K562 (cell line): ENCODE results near the gene TPM4. TPM values are rescaled to one million over a fixed set of nuclear protein-coding genes. Genes with fewer than 3 reads are reported as not detected.

Experiments
- ARNT ChIP-seq, 2 experiments: fragments of 450-650 bp; IDR thresholded peaks; 2 replicates each; pipeline ENCODE4 v1.6.1; 2016; ENCODE audit warnings: mild to moderate bottlenecking in 1 of 2
- CHD4 ChIP-seq: fragments of 200-600 bp; sonication (generic); IDR thresholded peaks from 3 replicates; pipeline ENCODE4 v1.6.1; 2012; ENCODE audit warnings: low read depth, mild to moderate bottlenecking, mixed read lengths, low read length, inconsistent platforms; ENCODE audit not compliant: insufficient read depth, insufficient replicate concordance, poor library complexity, severe bottlenecking
- COPS2 ChIP-seq: fragments of 450-650 bp; conservative IDR thresholded peaks from 2 replicates; pipeline ENCODE4 v1.6.1; 2016; ENCODE audit warnings: mild to moderate bottlenecking, moderate library complexity
- CREM ChIP-seq: IDR thresholded peaks from 2 replicates; pipeline ENCODE4 v1.6.1; 2014; ENCODE audit warnings: antibody characterized with exemption, low read depth
- CTCF ChIP-seq, 3 experiments: IDR thresholded peaks in 2 of 3; conservative IDR thresholded peaks in 1 of 3; 2 replicates each; pipeline ENCODE4 v1.5.1; 2011 to 2012; ENCODE audit warnings: low read length in 3 of 3, mild to moderate bottlenecking in 3 of 3, control low read depth in 2 of 3, improper control_type of control experiment in 1 of 3, inconsistent platforms in 1 of 3, low read depth in 1 of 3, mixed read lengths in 1 of 3, moderate library complexity in 1 of 3; ENCODE audit not compliant: insufficient read depth in 2 of 3
- DEAF1 ChIP-seq: fragments of 450-650 bp; formaldehyde crosslinking; IDR thresholded peaks from 2 replicates; pipeline ENCODE4 v1.4.0; 2020; ENCODE audit warnings: mild to moderate bottlenecking, moderate library complexity
- KAT7 ChIP-seq: sonication (generic); formaldehyde crosslinking; IDR thresholded peaks from 2 replicates; pipeline ENCODE4 v1.8.0; 2022; ENCODE audit warnings: missing genetic modification reagents, mild to moderate bottlenecking, borderline replicate concordance
- MEIS2 ChIP-seq: fragments of 450-650 bp; IDR thresholded peaks from 2 replicates; pipeline ENCODE4 v1.6.1; 2014; ENCODE audit warnings: mild to moderate bottlenecking; ENCODE audit not compliant: partially characterized antibody
- SIX5 ChIP-seq, 2 experiments: IDR thresholded peaks; 2 replicates each; pipeline ENCODE4 v1.6.1; 2011; ENCODE audit warnings: low read length in 2 of 2, borderline replicate concordance in 1 of 2, low read depth in 1 of 2, mild to moderate bottlenecking in 1 of 2, moderate library complexity in 1 of 2; ENCODE audit not compliant: insufficient read depth in 1 of 2
- SRSF1 ChIP-seq: fragments of 200-400 bp; formaldehyde crosslinking; IDR thresholded peaks from 2 replicates; pipeline ENCODE4 v1.6.1; 2017; ENCODE audit warnings: mild to moderate bottlenecking, low read depth, low read length, moderate library complexity
- TFAM ChIP-seq: fragments of 250-450 bp; sonication (Bioruptor Pico); conservative IDR thresholded peaks from 2 replicates; pipeline ENCODE4 v1.5.0; 2021; ENCODE audit warnings: mild to moderate bottlenecking, moderate library complexity
- XRCC3 ChIP-seq: fragments of 450-650 bp; IDR thresholded peaks from 2 replicates; pipeline ENCODE4 v1.6.1; 2017; ENCODE audit warnings: mild to moderate bottlenecking, moderate library complexity
- ZFP30 ChIP-seq: fragments of 250-450 bp; sonication (Bioruptor Pico); IDR thresholded peaks from 2 replicates; pipeline ENCODE4 v1.8.0; 2022; ENCODE audit warnings: moderate library complexity, mild to moderate bottlenecking, inconsistent platforms, borderline replicate concordance
- ZNF24 ChIP-seq: fragments of 450-650 bp; IDR thresholded peaks from 2 replicates; pipeline ENCODE4 v1.6.1; 2016
- ZNF609 ChIP-seq: sonication (generic); formaldehyde crosslinking; IDR thresholded peaks from 2 replicates; pipeline ENCODE4 v1.8.1; 2023; ENCODE audit warnings: missing genetic modification reagents, mild to moderate bottlenecking, borderline replicate concordance
- polyA plus RNA-seq, 8 experiments: library from polyadenylated mRNA; depleted of rRNA in 4 of 8; stranded (reverse) in 5 of 8; unstranded in 3 of 8; fragments of >200 nt; fragmentation: Nextera tagmentation in 2 of 8; fragmentation: Illumina TruSeq in 1 of 8; extraction: Ambion mirVana in 2 of 8; extraction: Trizol in 1 of 8; gene quantifications; 2 replicates each; pipeline versions ENCODE4 v1.2.1 to v1.2.3, GENCODE V29; 2011 to 2014; ENCODE audit warnings: inconsistent platforms in 1 of 8, missing spikeins in 1 of 8
- total RNA-seq, 7 experiments: library from RNA; depleted of rRNA in 6 of 7; stranded (reverse); fragments of >200 nt in 6 of 7; fragmentation: Illumina TruSeq in 2 of 7; extraction: Trizol in 2 of 7; gene quantifications; 2 replicates each; pipeline versions ENCODE4 v1.2.1 to v1.2.3, GENCODE V29; 2011 to 2021; ENCODE audit warnings: low replicate concordance in 1 of 7
- TF ChIP-seq, protein P1 (sequence below), 2 experiments: IDR thresholded peaks; 2 replicates each; pipeline ENCODE4 v1.6.1; 2012; ENCODE audit warnings: improper control_type of control experiment in 2 of 2, low read depth in 2 of 2, low read length in 2 of 2, borderline replicate concordance in 1 of 2

TPM4 gene
- total and polyA plus RNA-seq, 9 of the 15 experiments (the other 6 are each of a cell fraction or from before 2014, with no cell fraction given) = 28.1 to 111 (median 77.4) TPM

- TF ChIP-seq DEAF1 (CRISPR knock-in tag) (peak; percentile 68), SRSF1 (no peak), MEIS2 (no peak), ARNT (IDR thresholded peaks at IDR 0.05) (no peak), ZNF609 (CRISPR knock-in tag) (no peak), ZNF24 (no peak), COPS2 (no peak), ZFP30 (CRISPR knock-in tag) (no peak), CREM (peak; percentile 11; the same call in 1 of the 2 replicates), CHD4 (no peak), CTCF (IDR thresholded peaks at IDR 0.05 in 2 of 3, conservative IDR thresholded peaks at IDR 0.05 in 1 of 3; ENCODE audit: insufficient read depth in 2 of 3, low read depth in 1 of 3, low read length in 3 of 3) (peak; percentile 90 to 95 (median 93)), KAT7 (CRISPR knock-in tag) (no peak), XRCC3 (no peak), SIX5 (IDR thresholded peaks at IDR 0.05; ENCODE audit: borderline replicate concordance in 1 of 2, insufficient read depth in 1 of 2, low read depth in 1 of 2, low read length in 2 of 2) (no peak), TFAM (CRISPR knock-in tag) (no peak)
- TF ChIP-seq, protein P1, sequence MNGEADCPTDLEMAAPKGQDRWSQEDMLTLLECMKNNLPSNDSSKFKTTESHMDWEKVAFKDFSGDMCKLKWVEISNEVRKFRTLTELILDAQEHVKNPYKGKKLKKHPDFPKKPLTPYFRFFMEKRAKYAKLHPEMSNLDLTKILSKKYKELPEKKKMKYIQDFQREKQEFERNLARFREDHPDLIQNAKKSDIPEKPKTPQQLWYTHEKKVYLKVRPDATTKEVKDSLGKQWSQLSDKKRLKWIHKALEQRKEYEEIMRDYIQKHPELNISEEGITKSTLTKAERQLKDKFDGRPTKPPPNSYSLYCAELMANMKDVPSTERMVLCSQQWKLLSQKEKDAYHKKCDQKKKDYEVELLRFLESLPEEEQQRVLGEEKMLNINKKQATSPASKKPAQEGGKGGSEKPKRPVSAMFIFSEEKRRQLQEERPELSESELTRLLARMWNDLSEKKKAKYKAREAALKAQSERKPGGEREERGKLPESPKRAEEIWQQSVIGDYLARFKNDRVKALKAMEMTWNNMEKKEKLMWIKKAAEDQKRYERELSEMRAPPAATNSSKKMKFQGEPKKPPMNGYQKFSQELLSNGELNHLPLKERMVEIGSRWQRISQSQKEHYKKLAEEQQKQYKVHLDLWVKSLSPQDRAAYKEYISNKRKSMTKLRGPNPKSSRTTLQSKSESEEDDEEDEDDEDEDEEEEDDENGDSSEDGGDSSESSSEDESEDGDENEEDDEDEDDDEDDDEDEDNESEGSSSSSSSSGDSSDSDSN (IDR thresholded peaks at IDR 0.05; ENCODE audit: borderline replicate concordance in 1 of 2, low read depth in 2 of 2, low read length in 2 of 2) = no peak
Measured at GRCh38 chr19:16041299-16041990, 34.9 kb upstream of the TPM4 start (continued).
